WTC11 (cell line): Measurements from ENCODE around the gene FAM24B. TPM values are rescaled to one million over a fixed set of nuclear protein-coding genes. Genes with fewer than 3 reads are reported as not detected.

Source experiments
- ATAC-seq: fragments of 200-7000 bp; cut with Tn5 transposase; 2 replicates; pipeline ENCODE4 v1.10.0; 2021; ENCODE audit warnings: mild to moderate bottlenecking, moderate library complexity
- CTCF ChIA-PET: fragments of 300-600 bp; sonication (Branson Sonifier 250); formaldehyde crosslinking; loops from one replicate; lab custom pipeline; 2021; ENCODE audit warnings: antibody characterized with exemption; lab: Charles Lee
- POLR2A ChIA-PET: fragments of 350-600 bp; sonication (Branson Sonifier 250); formaldehyde crosslinking; loops from one replicate; lab custom pipeline; 2021; ENCODE audit warnings: antibody characterized with exemption; lab: Charles Lee
- DNase-seq: peaks from one replicate; pipeline ENCODE4 v3.0.0; 2021; ENCODE audit warnings: low spot score
- H3K27ac Mint-ChIP-seq: 2 replicates; pipeline ENCODE4 v1.8.0; 2021; ENCODE audit warnings: mixed read lengths
- H3K27me3 Mint-ChIP-seq: 2 replicates; pipeline ENCODE4 v1.8.0; 2021; ENCODE audit warnings: low read depth, mild to moderate bottlenecking, moderate library complexity, mixed read lengths
- H3K36me3 Mint-ChIP-seq: 2 replicates; pipeline ENCODE4 v1.8.0; 2021; ENCODE audit warnings: mixed read lengths
- H3K4me1 Mint-ChIP-seq: 2 replicates; pipeline ENCODE4 v1.8.0; 2022; ENCODE audit warnings: mixed read lengths
- H3K4me3 Mint-ChIP-seq: 2 replicates; pipeline ENCODE4 v1.8.0; 2021; ENCODE audit warnings: mild to moderate bottlenecking, moderate library complexity, mixed read lengths
- H3K9me3 Mint-ChIP-seq: 2 replicates; pipeline ENCODE4 v1.8.0; 2021; ENCODE audit warnings: mixed read lengths
- ARID4B ChIP-seq: sonication (generic); formaldehyde crosslinking; IDR thresholded peaks from 2 replicates; pipeline ENCODE4 v1.8.0; 2023; ENCODE audit warnings: missing genetic modification reagents, mild to moderate bottlenecking, borderline replicate concordance
- CREB1 ChIP-seq: sonication (generic); formaldehyde crosslinking; IDR thresholded peaks from 2 replicates; pipeline ENCODE4 v1.8.0; 2023; ENCODE audit warnings: mild to moderate bottlenecking, missing genetic modification reagents
- CREM ChIP-seq: sonication (generic); formaldehyde crosslinking; IDR thresholded peaks from 2 replicates; pipeline ENCODE4 v1.8.1; 2022; ENCODE audit warnings: mild to moderate bottlenecking, missing genetic modification reagents, moderate library complexity
- EMX1 ChIP-seq: fragments of 250-450 bp; sonication (Bioruptor Pico); IDR thresholded peaks from 2 replicates; pipeline ENCODE4 v1.8.0; 2021; ENCODE audit warnings: mild to moderate bottlenecking
- ERG ChIP-seq: fragments of 250-450 bp; sonication (Bioruptor Pico); IDR thresholded peaks from 2 replicates; pipeline ENCODE4 v1.8.0; 2021; ENCODE audit warnings: mild to moderate bottlenecking
- FOXP4 ChIP-seq: sonication (generic); formaldehyde crosslinking; IDR thresholded peaks from 2 replicates; pipeline ENCODE4 v1.8.0; 2022; ENCODE audit warnings: mild to moderate bottlenecking, missing genetic modification reagents
- GTF2I ChIP-seq: fragments of 250-450 bp; sonication (Bioruptor Pico); conservative IDR thresholded peaks from 2 replicates; pipeline ENCODE4 v1.4.0; 2021; ENCODE audit warnings: mild to moderate bottlenecking
- NFYB ChIP-seq: sonication (generic); formaldehyde crosslinking; conservative IDR thresholded peaks from 2 replicates; pipeline ENCODE4 v1.8.0; 2022; ENCODE audit warnings: low read depth, missing genetic modification reagents
- OVOL2 ChIP-seq: fragments of 250-450 bp; sonication (Bioruptor Pico); IDR thresholded peaks from 2 replicates; pipeline ENCODE4 v1.9.0; 2021; ENCODE audit warnings: mild to moderate bottlenecking, borderline replicate concordance
- SMAD3 ChIP-seq: sonication (generic); formaldehyde crosslinking; IDR thresholded peaks from 2 replicates; pipeline ENCODE4 v1.8.0; 2022; ENCODE audit warnings: missing genetic modification reagents, mild to moderate bottlenecking, borderline replicate concordance
- SMAD4 ChIP-seq: sonication (generic); formaldehyde crosslinking; IDR thresholded peaks from 2 replicates; pipeline ENCODE4 v1.8.0; 2022; ENCODE audit warnings: mild to moderate bottlenecking, missing genetic modification reagents
- SOX15 ChIP-seq: fragments of 250-450 bp; sonication (Bioruptor Pico); IDR thresholded peaks from 2 replicates; pipeline ENCODE4 v1.9.0; 2021; ENCODE audit warnings: mild to moderate bottlenecking
- ZNF138 ChIP-seq: sonication (generic); formaldehyde crosslinking; conservative IDR thresholded peaks from 2 replicates; pipeline ENCODE4 v1.8.1; 2022; ENCODE audit warnings: mild to moderate bottlenecking, moderate library complexity, missing genetic modification reagents
- ZNF263 ChIP-seq: sonication (generic); formaldehyde crosslinking; IDR thresholded peaks from 2 replicates; pipeline ENCODE4 v1.8.1; 2022; ENCODE audit warnings: low read depth, mild to moderate bottlenecking, moderate library complexity, missing genetic modification reagents
- ZNF281 ChIP-seq: sonication (generic); formaldehyde crosslinking; IDR thresholded peaks from 2 replicates; pipeline ENCODE4 v1.8.0; 2023; ENCODE audit warnings: mild to moderate bottlenecking, missing genetic modification reagents
- ZNF416 ChIP-seq: fragments of 250-450 bp; sonication (Bioruptor Pico); IDR thresholded peaks from 2 replicates; pipeline ENCODE4 v1.9.0; 2021; ENCODE audit warnings: mild to moderate bottlenecking, inconsistent platforms
- ZSCAN18 ChIP-seq: fragments of 250-450 bp; sonication (Bioruptor Pico); IDR thresholded peaks from 2 replicates; pipeline ENCODE4 v2.1.2; 2022; ENCODE audit warnings: mild to moderate bottlenecking, moderate library complexity
- total RNA-seq: library from RNA; stranded (reverse); gene quantifications from 3 replicates; pipeline ENCODE4 v1.2.3, GENCODE V29; 2021

The FAM24B gene
- total RNA-seq, 1 experiment from 2014 or later, result 3.7 TPM

- TF ChIP-seq ZNF416 (CRISPR knock-in tag) (no peak), NFYB (CRISPR knock-in tag) (no peak), ZSCAN18 (CRISPR knock-in tag) (no peak), SOX15 (CRISPR knock-in tag) (no peak), ZNF138 (CRISPR knock-in tag) (no peak), CREB1 (CRISPR knock-in tag) (no peak), GTF2I (CRISPR knock-in tag) (no peak), SMAD4 (CRISPR knock-in tag) (no peak)
Measured at GRCh38 chr10:122884166-122884565, 4.8 kb upstream of the FAM24B start (continued).

GRCh38 chr10:122882766-122883165 is 3.4 kb upstream of the FAM24B start:
- no peak overlapping the region for H3K27ac Mint-ChIP-seq
- CTCF ChIA-PET, result no interaction called here

More at GRCh38 chr10:122882766-122883165, 3.4 kb upstream of the FAM24B start:
- POLR2A ChIA-PET, result no interaction called here
- Mint-ChIP-seq H3K4me1 (peaks cover 27% of the 10 kb centered on the region), H3K27me3 (peaks cover 33% of the 10 kb centered on the region), H3K9me3 (no peaks in the 10 kb centered on the region), H3K36me3 (peaks cover 8% of the 10 kb centered on the region), H3K4me3 (no peak overlapping the region)
- no peak for TF ChIP-seq ARID4B (CRISPR knock-in tag)
- TF ChIP-seq ERG, result no peak
- TF ChIP-seq ZSCAN18 (CRISPR knock-in tag), result no peak
- TF ChIP-seq ZNF416 (CRISPR knock-in tag), result no peak
- TF ChIP-seq GTF2I (CRISPR knock-in tag), result no peak
- no peak for TF ChIP-seq CREM (CRISPR knock-in tag)
- no peak for TF ChIP-seq ZNF281 (CRISPR knock-in tag)
- no peak for TF ChIP-seq EMX1 (CRISPR knock-in tag)
- no peak for TF ChIP-seq FOXP4
- TF ChIP-seq SMAD3, result no peak
- no peak for TF ChIP-seq ZNF263 (CRISPR knock-in tag)
- no peak for TF ChIP-seq OVOL2 (CRISPR knock-in tag)
- ATAC-seq (no peak), DNase-seq (no peak)
